Sciatic nerve (tissue), 2 donors: ENCODE results near the gene MPC1. TPM values are rescaled to one million over a fixed set of nuclear protein-coding genes. Genes with fewer than 3 reads are reported as not detected.
"Not testable (repeated sequence)": the region's sequence is repeated elsewhere in the genome, so short reads cannot be mapped to it uniquely, and the experiment has no call there.

Source experiments
- ATAC-seq: fragments of 200-7000 bp; cut with Tn5 transposase; one replicate; pipeline ENCODE4 v1.9.1; 2020; ENCODE audit warnings: mild to moderate bottlenecking, moderate library complexity
- DNase-seq: peaks from one replicate; pipeline ENCODE4 v3.0.0-alpha.2; 2020; ENCODE audit warnings: low spot score
- intact Hi-C: fragments of 100-400 bp; cut with DNase I; formaldehyde crosslinking; loops from one replicate; pipeline ENCODE4 v1.14.2; 2022
- total RNA-seq: library from RNA; stranded (reverse); fragmentation: NEBNext Ultra II Directional; extraction: Animal tissue kit (Norgen Biotek cat#: 25700); gene quantifications from one replicate; pipeline ENCODE4 v1.2.1, GENCODE V29; 2021
- donor health status: DM: no; HTN: no; CAD: no.
- donor health status: DM: no; HTN: no; CAD: no.

MPC1 gene
- total RNA-seq, 1 donor from 2014 or later = 49.2 TPM

DNA sequence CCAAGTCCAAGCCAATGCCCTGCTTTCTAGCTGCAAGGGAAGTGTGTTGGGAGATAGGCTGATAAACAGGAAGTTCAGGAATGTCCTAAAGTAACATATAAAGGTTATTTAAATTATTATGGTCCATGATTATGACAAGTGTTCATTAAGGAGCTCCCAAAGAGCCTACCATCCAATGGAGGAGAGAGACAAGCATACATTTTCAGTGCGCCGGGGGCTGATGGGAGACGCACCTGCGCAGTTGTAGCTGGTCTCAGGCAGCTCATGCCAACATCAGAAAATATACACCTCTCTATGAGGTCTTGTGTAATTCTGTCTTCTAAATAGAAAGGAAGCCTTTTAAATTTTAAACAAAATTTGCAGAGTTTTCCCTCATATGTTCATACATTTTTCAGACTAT lies 27.8 kb downstream of the MPC1 start:
- DNase-seq (no peak), ATAC-seq (no peak)
- intact Hi-C loops = loop anchor here (10.0 kb wide), 1 partner anchor 120 kb away; no protein-coding TSS in a partner anchor

DNA sequence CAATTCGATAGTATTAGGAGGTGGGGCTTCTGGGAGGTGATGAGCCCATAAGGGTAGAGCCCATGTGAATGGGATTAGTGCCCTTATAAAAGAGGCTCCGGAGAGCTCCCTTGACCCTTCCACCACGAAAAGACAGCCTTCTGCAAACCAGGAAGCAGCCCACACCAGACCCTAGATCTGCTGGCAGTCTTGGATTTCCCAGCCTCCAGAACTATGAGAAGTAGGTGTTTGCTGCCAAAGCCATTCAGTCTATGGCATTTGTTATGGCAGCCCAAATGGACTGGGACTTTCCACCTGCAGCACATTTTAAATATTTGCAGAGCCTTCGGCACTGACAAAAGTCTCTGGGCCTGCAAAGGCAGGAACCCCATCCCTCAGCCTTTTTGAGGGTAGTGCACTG lies 28.6 kb downstream of the MPC1 start:
- ATAC-seq = no peak
- intact Hi-C loops = loop anchor here (10.0 kb wide), 1 partner anchor 121 kb away; no protein-coding TSS in a partner anchor
- DNase-seq = no peak

DNA sequence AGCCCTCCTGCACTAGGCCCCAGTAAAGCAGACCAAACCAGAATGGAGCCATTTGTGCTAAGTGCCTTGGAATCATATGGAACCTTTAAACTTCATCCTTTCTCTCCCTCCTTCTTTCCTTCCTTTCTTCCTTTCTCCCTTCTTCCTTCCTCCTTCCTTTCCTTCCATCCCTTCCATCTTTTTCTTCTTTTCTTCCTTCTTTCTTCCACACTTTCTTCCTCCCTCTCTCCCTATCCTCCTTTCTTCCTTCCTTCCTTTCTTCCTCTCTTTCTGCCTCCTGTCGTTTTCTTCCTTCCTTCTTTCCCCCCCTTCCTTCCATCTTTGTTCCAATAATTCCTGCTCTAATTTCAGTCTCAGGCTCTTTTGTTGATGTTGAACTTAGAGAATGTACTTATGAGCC lies 29.2 kb downstream of the MPC1 start:
- no peak for DNase-seq
- intact Hi-C loops = loop anchor here (10.0 kb wide), 1 partner anchor 121 kb away; no protein-coding TSS in a partner anchor
- ATAC-seq = no peak

DNA sequence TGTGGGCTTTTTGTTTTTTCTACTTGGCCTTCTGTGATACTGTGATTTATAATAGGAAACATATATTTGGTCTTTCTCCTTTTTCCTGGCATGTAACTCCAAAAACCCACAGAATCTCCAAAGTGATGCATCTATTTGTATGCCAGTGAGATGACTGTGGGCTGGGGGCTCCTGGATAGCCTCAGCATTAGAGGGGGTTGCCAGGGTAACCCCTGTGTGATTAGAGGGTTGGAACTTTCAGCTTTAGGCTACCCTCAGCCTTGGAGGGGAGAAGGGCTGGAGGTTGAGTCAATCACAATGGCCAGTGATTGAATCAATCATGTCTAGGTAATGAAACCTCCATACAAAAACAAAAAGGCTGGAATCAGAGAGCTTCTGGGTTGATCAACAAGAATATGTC lies 29.8 kb downstream of the MPC1 start:
- ATAC-seq (no peak), DNase-seq (no peak)
- intact Hi-C loops = loop anchor here (10.0 kb wide), 1 partner anchor 122 kb away; no protein-coding TSS in a partner anchor

DNA sequence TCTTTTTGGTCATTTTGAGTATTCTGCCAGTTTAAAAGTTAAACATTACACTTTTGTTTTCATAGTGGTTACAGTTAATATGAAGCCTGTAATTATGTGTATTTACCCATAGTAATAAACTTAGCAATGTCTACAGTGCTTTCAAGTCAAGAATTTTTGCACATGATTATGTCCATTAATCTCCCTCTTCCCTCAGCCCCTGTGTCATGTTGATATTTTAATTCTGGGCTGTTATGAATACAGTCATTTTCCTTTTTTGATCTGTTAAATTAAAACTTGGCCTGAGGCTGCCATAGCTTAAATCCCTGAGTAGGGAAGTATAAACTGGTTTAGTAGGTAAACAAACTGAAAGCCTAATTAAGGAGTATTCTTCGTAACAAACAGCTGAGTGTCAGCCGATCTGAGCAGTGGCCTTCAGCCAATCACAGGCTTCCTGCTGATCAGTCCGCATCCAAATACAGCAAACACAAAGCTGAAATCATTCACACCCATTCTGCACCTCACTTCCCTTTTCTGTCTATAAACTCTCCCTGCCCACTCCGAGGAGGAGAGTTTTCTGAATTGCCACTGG lies 30.9 kb downstream of the MPC1 start:
- ATAC-seq = no peak
- intact Hi-C loops = loop anchor here (10.0 kb wide), 1 partner anchor 123 kb away; no protein-coding TSS in a partner anchor
- no peak for DNase-seq

DNA sequence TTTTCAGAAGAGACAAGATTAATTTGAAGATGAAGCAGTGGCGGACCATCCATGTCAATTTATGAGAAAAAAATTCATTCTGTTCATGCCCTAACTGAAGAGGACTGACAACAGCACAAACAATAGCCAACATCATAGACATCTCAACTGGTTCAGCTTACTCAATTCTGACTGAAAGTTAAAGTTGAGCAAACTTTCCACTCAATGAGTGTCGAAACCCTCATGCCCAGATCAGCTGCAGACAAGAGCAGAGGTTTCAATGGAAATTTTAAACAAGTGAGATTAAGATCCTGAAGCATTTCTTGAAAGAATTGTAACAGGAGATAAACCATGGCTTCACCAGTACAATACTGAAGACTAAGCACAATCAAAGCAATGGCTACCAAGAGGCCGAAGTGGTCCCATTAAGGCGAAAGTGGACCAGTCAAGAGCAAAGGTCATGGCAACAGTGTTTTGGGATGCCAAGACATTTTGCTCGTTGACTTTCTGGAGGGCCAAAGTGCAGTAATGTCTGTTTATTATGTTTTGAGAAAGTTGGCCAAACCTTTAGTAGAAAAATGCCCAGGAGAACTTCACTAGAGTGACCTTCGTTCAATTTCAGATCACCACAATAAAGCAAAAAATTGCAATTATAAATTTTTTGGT lies 34.3 kb downstream of the MPC1 start:
- DNase-seq (no peak), ATAC-seq (no peak)
- intact Hi-C loops = no loop called here

DNA sequence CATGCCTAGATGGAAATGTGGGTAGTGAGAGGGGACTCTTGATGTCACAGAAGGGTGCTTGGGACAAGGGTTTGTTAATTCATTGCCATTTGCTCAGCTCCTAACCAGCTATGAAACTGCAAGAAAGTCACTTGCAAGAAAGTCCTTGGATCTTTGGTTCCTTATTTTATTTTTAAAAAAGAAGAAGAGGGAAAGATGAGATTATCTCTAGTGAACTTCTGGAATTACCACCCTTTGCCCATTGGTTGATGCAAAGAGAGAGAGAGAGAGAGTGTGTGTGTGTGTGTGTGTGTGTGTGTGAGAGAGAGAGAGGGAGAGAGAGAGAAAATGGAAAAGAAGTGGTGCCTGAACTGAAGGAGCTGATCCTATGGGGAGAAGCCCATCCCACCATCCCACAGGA lies 35.8 kb downstream of the MPC1 start:
- intact Hi-C loops = no loop called here
- DNase-seq = no peak
- no peak for ATAC-seq

DNA sequence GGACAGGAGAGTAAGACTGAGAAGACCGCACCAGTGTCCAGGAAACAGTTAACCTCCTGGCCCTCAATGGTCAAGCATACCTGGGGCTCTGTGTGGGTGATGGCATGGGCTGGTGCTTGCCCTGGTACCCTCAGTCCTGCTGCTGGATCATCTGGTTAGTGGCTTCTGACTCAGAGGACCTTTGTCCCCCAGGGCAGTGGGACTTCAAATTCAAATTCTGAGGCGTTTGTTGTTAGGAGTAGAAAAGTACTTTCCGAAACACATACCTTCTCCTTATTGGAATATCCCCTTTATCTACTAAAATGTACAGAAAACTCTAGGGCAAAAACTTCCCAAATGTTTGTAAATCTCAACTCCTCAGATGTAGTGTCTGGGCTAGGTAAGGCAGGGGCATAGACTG lies 36.3 kb downstream of the MPC1 start:
- no peak for DNase-seq
- intact Hi-C loops = no loop called here

DNA sequence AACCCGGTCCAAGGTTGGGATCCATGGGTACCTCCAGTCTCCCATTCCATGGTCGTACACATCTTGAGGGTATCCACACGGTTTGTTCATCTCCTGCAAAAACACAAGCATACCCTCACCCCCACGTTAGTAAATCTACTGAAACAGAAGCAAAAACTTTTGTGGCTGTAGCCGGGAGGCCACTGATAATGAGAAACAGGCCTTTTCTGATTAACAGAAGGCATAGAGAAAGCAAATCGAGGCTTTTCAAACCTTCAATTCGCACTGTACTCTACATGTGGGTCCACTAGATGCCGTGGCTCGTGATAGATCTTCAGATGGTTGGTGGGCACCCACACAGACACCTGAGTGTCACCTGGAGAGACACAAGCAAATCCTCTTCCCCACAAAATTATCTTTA lies 37.1 kb downstream of the MPC1 start:
- DNase-seq, ATAC-seq, intact Hi-C loops: not testable (repeated sequence)

More for the DNA sequence above, 36.3 kb downstream of the MPC1 start:
- ATAC-seq = no peak

DNA sequence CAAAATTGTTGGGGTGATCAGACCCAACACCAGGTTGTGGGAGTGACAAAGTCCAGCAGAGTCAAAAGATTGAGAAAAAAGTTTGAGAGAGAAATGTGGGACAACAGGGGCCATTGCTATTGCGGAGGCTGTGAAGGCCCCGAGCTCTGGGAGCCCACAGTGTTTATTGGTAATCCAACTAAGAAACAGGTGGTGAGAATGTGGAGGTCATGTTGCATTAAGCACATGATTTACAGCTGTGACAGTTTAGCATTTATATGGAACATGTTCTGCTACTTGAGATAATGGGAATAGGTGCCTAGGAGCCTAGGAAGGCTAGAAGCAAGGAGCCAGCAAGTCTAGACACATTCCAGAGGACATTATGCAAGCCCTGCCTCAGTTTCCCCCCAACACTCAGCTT lies 37.8 kb downstream of the MPC1 start:
- intact Hi-C loops = not testable (repeated sequence)

DNA sequence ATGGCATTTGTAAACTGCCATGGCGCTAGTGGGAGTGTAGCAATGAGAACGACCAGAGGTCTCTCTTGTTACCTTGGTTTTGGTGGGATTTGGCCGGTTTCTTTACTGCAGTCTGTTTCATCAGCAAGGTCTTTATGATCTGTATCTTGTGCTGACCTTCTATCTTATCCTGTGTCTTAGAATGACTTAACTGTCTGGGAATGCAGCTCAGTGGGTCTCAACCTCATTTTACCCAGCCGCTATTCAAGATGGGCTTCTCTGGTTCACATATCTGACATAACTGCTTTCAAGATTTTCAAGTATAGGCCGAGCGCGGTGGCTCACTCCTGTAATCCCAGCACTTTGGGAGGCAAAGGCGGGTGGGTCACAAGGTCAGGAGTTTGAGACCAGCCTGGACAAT lies 38.5 kb downstream of the MPC1 start:
- intact Hi-C loops = no loop called here
- ATAC-seq = no peak

More for the DNA sequence above, 37.8 kb downstream of the MPC1 start:
- DNase-seq, ATAC-seq: not testable (repeated sequence)

DNA sequence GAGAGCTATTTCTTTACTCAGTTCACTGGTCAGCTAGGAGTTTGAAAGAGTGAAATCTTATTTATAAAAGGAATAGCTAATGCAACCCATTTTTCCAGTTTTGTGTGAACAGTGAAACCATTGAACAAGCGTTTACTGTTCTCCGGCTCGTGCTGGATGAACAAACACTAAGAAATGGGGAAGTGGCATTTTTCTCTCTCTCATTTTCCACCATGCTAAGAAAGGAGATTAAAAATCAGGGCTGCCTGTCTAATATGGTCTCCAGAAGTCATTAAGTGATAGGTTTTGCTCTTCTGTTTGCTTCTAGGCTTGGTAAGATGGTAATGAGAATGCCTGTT lies 39.6 kb downstream of the MPC1 start:
- DNase-seq = no peak
- intact Hi-C loops = no loop called here
- peak; percentile 3 for ATAC-seq

More for the DNA sequence above, 38.5 kb downstream of the MPC1 start:
- DNase-seq = no peak

DNA sequence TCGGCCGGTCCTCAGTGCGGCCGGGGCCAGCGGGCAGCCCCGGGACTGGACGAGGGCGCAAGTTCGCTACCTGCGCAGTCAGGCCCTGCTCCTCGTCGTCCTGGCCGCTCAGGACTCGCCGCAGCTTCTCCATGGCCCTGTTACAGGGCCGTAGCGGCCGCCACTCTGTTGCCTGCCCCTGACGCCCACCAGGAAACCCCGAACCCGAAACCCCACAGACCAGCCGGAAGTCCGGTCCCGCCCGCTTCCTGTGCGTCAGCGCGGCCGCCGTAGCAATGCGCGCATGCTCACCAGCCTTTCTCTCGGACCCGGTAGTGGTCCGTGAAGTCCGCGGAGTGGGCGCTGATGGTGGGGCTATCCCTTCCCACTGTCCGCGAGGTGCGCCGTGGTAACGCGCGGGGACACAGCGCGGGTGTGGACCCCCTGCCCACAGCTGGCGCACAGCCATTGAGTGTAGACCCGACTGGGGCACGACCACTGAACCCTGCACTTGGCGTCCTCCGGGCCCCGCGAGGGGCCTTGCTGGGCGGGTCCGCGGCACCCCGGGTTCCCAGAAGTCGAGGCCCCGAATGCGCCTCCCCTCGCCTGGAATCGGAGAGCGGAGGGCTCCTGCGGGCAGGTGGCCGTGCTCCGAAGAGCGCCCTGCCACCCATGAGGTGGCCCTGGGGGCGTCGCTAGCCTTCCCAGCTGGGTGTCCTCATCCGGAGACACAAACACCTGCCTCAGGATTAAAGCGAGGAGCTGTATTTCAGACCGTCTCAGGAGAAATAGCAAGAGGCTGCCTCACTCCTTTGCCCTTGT lies 40.2 kb downstream of the MPC1 start, which contains the start of gene SFT2D1:
SFT2D1 (minus strand) TSS at position 197 of the 801 bp plus-strand sequence; CDS start at position 133, 64 bp downstream.
- ATAC-seq (peak; percentile 99), DNase-seq (peak; percentile 93)
- intact Hi-C loops = no loop called here

DNA sequence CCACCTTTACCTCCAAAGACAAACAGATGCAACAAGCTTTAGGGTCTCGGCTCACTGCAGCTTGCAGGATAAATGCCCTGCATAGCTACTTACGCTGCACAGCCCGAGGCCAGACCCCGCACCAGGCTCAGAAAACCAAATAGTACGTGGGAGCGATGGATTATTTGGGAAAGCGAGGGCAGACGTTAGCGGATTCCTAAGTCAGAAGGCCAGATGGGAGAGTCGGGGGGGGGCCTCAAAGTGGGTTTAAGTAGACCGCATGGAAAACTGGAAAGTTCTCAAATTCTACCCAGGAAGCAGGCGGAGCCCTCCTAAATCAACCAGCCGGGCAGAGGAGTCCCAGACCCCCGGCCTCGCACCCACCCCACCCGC lies 40.8 kb downstream of the MPC1 start:
- peak; percentile 60 for DNase-seq
- intact Hi-C loops = no loop called here
- ATAC-seq = peak; percentile 6

DNA sequence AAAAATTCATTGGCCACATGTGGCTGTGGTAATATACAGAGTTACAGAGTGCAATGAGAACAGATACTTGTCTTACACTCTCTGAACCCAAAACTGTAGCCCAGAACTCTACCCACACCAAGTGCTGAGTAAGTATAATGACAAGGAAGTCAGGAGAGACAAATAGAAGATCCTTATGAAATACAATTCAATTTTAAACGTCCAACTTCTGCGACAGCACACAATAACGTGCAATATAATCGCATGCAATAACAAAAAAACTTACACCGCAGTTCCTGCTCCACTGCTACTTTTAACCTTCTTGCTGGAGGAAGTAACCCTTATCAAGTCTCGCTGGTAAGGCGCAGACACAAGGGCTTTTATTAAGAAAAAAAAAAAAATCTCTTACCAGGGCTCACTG lies 41.3 kb downstream of the MPC1 start:
- DNase-seq = no peak
- intact Hi-C loops = no loop called here
- no peak for ATAC-seq

DNA sequence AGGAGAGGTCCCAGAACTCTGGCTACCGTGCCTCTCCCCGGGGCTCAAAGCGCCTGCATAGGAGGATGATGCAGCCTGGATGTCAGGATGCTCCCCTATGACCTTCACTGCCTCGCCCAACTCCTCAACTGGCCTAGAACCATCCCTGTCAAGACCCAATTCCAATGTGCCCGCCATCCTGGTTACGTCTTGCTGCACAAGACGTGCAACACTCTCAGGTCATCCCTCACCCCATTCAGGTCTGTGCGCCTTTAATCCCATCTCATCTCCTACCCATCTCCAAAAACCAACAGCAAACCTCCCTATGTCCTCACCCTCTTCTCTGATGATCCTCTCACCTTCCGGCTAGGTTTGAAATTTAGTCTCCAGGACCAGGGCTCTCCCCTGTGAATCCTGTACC lies 43.9 kb downstream of the MPC1 start:
- intact Hi-C loops = no loop called here
- DNase-seq (no peak), ATAC-seq (no peak)

DNA sequence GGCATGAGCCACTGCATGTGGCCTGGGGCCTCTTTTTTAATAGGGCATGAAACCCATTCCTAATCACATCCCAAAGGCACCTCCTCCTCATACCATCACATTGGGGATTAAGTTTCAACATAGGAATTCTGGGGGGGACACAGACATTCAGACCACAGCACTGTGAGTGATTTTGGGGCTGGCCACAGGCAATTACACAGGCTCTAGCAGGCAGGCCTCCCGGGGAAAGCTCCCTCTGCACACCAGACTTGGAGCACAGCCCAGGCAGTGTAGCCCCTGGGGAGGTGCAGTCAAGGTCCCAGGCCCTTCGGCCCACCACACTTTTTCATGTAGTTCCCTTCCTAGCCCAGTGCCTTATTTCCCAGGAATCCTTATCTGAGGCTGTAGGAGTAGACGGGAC lies 45.9 kb downstream of the MPC1 start:
- DNase-seq = no peak
- intact Hi-C loops = no loop called here
- ATAC-seq = no peak

DNA sequence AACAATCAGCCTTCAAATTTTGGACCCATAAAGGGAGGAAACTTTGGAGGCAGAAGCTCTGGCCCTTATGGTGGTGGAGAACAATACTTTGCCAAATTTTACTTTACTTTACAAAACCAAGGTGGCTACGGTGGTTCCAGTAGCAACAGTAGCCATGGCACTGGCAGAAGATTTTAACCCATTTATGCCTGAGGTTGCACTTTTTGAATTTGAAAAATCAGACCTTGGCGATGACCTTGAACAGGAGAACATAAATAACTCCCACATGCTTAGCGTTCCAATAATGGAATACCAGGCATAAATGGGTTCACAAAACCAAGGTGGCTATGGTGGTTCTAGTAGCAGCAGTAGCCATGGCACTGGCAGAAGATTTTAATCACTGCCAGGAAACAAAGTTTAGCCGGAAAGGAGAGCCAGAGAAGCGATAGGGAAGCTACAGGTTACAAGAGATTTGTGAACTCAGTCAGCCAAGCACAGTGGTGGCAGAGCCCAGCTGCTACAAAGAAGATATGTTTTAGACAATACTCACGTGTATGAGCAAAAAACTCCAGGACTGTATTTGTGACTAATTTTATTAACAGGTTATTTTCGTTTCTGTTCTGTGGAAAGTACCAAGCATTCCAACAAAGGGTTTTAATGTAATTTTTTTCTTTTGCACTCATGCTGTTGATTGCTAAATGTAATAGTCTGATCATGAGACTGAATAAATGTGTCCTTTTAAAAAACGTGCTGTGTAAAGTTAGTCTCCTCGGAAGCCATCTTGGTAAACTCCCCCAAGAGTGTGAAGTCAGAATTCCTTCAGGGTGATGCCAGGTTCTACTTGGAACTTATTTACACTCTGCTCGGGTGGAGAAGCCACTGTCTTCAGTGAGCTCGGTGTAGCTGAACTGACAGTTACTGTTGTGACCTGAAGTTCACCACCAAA lies 47.1 kb downstream of the MPC1 start:
- ATAC-seq = no peak
- intact Hi-C loops = no loop called here
- DNase-seq = no peak

DNA sequence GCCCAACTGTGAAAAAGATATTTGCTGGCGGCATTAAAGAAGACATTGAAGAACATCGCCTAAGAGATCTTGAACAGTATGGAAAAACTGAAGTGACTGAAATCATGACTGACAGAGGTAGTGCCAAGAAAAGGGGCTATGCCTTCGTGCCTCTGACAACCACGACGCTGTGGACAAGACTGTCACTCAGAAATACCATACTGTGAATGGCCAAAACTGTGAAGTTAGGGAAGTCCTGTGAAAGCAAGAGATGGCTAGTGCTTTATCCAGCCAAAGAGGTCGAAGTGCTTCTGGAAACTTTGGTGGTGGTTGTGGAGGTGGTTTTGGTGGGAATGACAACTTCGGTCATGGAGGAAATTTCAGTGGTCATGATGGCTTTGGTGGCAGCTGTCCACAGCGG lies 47.9 kb downstream of the MPC1 start:
- intact Hi-C loops = no loop called here
- no peak for DNase-seq
- no peak for ATAC-seq
